Activated T-cell treated with anti-CD3 and anti-CD28 coated beads for 24 hours (primary cell): ENCODE measurements around the gene ABCC3.
"Not testable (repeated sequence)": the region's sequence is repeated elsewhere in the genome, so short reads cannot be mapped to it uniquely, and the experiment has no call there.

Source experiments
- DNase-seq: peaks from one replicate; pipeline ENCODE4 v3.0.0-alpha.2; 2020; ENCODE audit warnings: low read depth

Gene ABCC3

GRCh38 chr17:50707289-50708049 is 72.8 kb downstream of the ABCC3 start, which contains the start of gene ANKRD40:
ANKRD40 (minus strand) TSS chr17:50707914; CDS start chr17:50707654, 260 bp downstream.
- peak; percentile 90 for DNase-seq

DNA sequence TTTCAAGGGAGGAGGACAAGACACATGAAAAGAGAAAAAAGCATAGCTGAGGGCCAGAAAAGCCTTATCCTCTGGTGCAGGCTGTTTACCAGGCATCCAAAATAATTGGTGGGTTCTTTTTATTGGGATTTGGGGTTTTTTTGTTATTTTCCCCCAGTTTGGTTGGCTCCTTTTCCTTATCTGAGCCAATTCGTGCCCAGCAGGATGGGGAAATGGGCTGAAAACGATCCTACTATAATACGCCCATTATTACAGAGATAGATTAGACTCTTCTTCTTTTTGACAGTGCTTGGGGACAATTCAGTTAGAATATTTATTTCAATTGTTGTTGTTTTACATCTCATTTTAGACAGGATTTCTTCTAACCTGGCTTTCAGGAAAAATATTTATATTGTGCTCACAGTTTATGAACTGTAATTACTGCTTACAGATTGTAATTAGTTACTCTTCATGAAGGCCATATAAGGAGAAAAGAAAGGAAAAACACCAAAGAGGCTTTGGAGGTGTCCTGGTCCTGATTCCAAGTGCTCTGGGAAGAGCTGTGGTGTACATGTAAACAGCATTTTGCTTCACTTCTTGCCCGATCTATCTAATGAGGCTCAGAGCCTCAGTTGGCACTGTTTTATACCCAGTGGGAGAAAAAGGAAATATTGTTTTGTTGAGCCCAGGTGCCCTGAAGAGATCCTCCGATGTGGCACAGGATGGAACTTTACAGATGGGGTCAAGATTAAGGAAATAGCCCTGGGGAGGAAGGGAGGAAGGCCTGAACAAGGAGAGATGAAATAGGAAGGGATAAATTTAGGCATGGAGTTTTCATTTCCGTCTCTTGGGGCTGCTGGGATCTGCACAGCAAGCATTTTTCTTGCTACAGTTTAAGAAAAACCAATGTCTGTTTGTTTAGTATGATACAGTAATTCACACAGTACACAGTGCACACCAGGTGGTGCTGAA is 73.6 kb downstream of the ABCC3 start:
- no peak for DNase-seq

DNA sequence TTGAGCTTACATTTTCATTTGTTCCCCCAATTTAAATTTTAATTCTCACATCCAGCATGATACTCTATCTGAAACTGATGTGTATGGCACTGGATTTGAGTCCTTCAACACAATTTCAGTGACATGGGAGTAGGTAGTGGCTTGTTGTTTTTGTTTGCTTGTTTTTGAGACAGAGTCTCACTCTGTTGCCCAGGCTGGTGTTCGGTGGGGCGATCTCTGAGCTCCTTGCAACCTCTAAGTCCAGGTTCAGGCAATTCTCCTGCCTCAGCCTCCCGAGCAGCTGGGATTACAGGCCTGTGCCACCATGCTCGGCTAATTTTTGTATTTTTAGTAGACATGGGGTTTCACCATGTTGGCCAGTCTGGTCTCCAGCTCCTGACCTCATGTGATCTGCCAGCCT is 74.4 kb downstream of the ABCC3 start:
- not testable (repeated sequence) for DNase-seq

- no peak for DNase-seq
Measured at GRCh38 chr17:50710025-50710424, 75.3 kb downstream of the ABCC3 start.

DNA sequence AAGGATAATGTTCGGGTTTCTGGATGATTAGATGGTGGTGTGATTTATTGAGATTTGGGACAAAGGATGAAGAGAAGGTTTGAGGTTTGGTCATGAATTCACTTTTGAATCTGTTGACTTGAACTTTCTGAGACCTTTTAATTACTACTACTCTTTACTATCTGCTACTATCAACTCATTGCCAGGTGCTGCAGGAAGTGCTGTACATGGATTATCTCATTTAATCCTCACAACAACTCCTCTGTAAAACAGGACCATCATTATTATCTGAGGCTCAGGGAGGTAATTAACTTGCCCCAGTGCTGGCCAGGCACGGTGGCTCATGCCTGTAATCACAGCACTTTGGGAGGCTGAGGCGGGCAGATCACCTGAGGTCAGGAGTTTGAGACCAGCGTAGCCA is 76.0 kb downstream of the ABCC3 start:
- no peak for DNase-seq

- DNase-seq, result no peak
Measured at GRCh38 chr17:50712641-50713040, 78.0 kb downstream of the ABCC3 start.

DNA sequence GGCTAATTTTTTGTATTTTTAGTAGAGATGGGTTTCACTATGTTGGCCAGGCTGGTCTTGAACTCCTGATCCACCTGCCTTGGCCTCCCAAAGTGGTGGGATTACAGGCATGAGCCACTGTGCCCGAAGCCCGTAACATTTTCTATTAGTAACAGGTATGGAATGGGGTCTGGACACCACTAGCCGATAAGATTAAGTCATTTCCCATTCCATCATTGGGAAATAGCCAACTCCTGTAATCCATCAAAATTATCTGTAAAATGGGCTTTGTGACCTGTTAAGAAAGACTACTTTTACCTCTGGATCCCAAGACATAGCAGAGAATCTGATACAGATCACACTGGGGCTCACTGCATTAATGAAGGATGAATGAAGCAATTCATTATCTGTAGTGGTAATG is 80.8 kb downstream of the ABCC3 start:
- no peak for DNase-seq

- DNase-seq, result peak; percentile 91
Measured at GRCh38 chr17:50719144-50719923, 84.7 kb downstream of the ABCC3 start, which contains the start of gene LUC7L3. LUC7L3 (plus strand) TSS chr17:50719603; CDS start chr17:50719733, 130 bp downstream.

DNA sequence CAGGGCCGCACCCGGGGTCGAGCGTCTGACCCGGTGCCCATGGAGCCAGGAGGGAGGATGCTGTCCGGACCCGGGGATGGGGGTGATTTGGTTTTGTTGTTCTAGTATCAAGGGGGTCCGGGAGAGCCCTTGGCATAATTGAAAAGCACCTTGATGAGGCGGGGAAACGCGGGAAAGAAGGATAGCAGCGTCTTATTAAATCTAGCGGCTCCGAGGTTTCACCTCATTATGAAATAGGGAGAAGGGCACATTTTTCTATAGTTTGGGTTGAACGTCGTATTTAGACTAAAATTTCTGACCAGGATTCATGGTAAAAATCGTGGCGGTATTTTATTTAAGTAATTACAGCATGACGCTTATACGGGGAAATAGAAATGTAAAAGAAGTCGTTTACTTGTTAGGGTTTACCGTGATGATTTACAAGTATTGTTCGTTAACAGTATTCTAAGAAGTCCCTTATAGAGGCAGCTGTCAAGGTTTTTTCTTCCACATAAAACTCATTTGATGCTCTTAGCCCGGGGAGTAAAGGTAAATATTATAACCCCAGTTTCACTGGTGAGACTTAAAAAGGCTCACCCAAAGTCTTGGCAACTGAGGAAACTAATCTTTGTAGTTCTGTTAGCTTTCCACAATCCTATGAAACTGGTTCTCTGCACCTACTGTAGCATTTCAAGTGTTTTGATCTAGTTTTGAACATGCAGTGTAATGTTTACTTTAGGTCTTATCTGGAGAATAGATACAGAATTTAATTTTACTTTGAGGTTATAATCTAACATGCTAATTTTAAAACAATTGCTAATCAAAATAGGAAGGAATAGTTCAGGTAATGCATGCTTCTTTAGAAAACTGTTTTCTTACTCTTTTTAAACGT is 85.5 kb downstream of the ABCC3 start:
- DNase-seq, result peak; percentile 12

DNA sequence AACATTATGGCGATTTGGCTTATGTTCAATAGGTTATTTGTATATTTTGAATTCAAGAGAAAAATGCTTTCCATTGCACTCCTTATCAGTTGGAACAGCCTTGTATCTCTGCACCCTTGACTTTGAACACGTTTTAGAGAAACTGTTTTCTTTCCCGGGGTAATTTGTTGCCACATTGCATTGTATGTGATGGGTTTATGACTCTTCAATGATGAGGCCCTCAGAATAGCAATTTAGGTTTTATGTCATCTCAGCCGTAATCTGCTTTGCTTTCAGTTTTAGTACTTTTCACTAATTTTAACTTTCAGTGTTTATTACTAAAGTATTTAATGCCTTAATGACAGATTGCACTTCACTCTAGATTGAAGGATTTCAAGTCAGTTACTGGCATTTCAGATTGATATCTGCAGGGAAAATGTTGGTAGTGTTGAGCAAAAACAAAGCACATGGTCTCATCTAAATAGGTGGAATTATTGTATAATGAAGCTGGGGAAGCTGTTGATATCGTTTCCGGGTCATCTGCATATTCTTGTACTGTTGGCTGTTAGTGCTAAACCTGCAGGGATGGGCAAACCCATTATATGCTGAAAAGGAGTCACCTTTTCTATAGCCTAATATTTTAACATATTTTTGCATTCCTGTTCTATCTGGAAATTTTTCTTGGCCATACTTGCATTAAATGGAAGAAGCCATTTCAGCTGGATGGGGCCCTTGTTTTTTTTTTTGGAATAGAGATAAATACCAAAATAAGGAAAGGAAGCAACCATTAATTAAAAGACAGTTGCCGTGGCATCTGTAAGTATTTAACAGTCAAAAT is 86.7 kb downstream of the ABCC3 start:
- DNase-seq, result no peak

DNA sequence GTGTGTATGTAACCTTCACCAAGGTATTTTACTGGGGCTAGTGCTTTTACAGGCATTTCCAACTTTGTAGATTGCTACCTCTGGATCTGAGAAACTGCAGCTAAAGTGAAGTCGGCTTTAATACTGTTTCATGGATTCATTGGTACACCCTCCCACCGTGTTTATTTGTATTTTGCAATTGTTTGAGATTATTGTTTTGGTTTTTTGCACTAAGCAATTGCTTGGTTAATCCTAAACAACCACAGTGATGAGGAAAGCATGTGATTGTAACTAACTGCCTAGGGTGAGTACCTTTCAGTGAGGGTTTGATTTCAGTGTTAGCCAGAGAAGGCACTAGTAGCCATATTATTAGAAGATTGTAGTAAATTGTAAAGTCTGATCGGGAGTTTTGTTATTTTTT is 88.1 kb downstream of the ABCC3 start:
- no peak for DNase-seq

GRCh38 chr17:50724622-50725021 is 89.9 kb downstream of the ABCC3 start:
- DNase-seq, result not testable (repeated sequence)

GRCh38 chr17:50725769-50726655 is 91.3 kb downstream of the ABCC3 start:
- no peak for DNase-seq

DNA sequence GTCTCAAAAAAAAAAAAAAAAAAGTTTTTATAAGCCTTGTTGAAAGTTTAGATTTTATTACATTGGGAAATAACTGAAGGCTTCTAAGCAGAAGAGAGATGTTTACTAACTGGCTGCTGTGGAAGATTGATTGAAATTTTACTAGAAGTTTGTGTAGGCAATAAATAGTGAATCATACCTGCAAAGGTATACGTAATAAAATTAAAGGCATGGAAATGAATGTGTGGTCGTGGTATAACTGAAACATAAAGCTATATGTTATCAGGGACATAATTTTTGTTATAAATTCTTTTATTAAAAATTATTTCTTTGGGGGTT is 93.4 kb downstream of the ABCC3 start:
- no peak for DNase-seq

- no peak for DNase-seq
Measured at GRCh38 chr17:50728881-50729765, 94.4 kb downstream of the ABCC3 start.

DNA sequence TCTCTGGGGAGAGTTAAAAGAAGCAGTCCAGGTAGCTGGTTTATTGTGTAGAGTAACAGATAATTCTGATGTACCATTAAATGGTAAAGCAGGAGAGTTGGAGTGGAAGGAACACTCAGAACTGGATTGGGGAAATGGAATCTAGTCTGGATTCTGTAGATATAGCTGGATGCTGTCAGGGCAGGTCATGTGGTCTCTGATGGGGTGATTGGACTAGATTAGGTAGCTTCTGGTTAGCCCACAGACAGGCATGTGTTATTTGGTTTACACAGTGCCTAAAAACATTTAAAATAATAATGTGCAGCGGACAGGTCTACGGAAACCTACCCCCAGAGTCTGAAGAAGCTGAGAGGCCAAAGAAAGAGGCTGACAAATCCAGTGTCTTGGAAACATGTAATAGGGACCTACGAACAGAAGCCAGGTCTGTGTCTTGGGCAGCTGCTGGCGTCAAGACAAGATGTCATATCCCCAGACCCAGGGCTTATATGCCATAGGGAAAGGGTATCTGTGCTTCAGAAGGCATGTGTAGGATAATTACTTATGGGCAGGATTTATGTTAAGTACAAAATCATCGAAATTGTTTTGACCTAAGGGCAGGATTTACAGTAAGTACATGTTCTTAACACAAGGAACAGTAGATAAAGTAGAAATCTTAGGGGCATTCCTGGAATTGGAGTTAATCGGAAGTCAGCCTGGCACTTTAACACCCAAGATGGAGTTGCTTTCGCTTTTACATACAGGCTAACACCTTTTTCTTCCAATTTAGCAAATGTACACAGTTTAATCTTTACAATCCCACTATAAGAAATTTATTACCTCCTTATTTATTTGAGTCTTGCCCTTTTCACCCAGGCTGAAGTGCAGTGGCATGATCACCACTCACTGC is 97.1 kb downstream of the ABCC3 start:
- DNase-seq, result no peak

DNA sequence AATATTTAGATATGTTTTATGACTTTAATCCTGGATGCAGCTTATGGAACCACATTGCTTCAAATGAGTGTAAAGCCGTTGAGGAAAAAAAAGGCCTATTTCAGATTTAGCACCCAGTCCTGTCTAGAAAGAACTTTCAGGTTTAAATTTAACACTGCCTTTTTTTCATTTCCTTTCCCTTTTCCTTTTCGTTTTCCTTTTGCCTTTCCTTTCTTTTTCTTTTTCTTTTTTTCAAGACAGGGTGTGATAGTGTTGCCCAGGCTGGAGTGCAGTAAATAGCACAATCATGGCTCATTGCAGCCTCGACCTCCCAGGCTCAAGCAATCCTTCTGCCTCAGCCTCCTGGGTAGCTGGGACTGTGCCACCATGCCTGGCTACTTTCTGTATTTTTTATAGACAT is 100.6 kb downstream of the ABCC3 start:
- no peak for DNase-seq
